HG03095 (cell line): ENCODE measurements around the gene IL31RA.
"Not testable (repeated sequence)": the region's sequence is repeated elsewhere in the genome, so short reads cannot be mapped to it uniquely, and the experiment has no call there.

Experiments
- ATAC-seq: cut with Tn5 transposase; IDR thresholded peaks from one replicate; pipeline ENCODE4 v1.9.1; 2021; ENCODE audit warnings: moderate library complexity; ENCODE audit not compliant: unreplicated experiment

IL31RA gene

GRCh38 chr5:55850839-55851674, at the start of gene IL31RA:
IL31RA (plus strand) TSS chr5:55851357; CDS start chr5:55851571, 214 bp downstream.
- ATAC-seq, result no peak

GRCh38 chr5:55808814-55809213, 42.3 kb upstream of the IL31RA start:
- not testable (repeated sequence) for ATAC-seq

DNA sequence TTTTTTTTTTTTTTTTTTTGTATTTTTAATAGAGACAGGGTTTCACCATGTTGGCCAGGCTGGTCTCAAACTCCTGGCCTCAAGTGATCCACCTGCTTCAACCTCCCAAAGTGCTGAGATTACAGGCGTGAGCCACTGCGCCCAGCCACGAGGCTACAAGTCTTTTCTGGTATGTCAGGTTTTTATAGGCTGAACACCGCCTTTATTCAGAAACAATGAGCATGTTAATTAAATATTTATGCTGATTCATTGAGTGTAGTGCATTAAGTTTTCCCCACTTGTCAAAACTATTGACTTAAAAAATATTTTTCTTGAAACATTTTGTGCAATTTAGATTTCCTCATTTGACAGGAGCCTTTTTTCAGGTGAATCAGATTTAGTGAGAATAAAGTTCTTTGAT, 35.2 kb upstream of the IL31RA start:
- not testable (repeated sequence) for ATAC-seq

DNA sequence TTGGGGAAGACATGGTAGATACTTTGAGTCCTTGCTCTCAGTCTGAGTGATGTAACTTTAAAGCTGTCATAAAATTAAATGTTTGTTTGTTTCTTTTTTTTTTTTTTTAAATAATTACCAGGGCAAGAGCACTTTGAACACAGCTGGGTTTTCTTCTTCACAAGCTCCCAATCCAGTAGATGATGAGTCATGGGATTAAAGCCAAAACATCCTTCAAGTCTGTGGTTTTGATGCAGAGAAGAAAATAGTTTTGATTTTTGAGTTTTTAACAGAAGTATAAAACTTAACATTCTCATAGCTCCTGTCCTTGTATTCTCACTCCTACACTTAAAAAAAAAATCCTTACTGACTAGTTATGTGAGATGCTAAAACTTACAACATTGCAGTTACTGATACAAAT, 34.8 kb upstream of the IL31RA start:
- no peak for ATAC-seq

DNA sequence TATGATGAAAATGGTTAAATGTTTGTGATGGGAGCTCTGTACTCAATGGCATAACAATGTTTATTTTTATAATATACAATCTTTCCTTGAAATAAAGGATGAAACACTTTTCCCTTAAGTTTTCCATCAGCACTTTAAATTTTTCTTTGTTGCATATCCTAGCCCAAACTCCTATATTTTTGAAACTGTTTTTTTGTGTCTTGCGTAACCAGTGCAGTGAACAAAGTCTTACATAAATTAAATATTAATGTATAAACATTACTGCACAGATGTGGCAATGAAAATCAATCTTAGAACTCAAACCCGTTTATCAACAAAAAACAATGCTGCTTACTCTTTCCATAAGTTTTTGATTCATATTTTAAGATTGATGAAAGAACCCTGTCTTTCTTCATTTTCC, 34.1 kb upstream of the IL31RA start:
- ATAC-seq, result no peak

GRCh38 chr5:55820488-55820887, 30.7 kb upstream of the IL31RA start:
- no peak for ATAC-seq

- ATAC-seq, result no peak
Observed at GRCh38 chr5:55821731-55822512, 29.2 kb upstream of the IL31RA start.

- ATAC-seq, result no peak
Observed at GRCh38 chr5:55823151-55823796, 27.9 kb upstream of the IL31RA start.

DNA sequence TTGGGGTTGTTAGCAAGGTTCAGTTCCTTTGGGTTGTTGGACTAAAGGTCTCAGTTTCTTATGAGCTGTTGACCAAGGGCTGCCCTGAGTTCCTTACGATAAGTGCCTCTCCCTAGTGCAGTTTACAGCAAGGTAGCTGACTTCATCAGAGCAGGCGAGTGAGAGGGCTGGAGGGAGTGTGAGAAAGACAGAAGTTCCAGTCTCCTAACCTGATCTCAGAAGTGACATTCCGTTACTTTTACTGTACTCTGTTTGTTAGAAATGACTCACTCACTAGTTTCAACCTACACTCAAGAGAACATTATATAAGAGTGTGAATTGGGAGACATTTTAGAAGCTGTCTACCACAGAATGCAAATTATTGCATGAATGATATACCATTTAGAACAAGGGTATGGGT, 21.2 kb upstream of the IL31RA start:
- no peak for ATAC-seq

DNA sequence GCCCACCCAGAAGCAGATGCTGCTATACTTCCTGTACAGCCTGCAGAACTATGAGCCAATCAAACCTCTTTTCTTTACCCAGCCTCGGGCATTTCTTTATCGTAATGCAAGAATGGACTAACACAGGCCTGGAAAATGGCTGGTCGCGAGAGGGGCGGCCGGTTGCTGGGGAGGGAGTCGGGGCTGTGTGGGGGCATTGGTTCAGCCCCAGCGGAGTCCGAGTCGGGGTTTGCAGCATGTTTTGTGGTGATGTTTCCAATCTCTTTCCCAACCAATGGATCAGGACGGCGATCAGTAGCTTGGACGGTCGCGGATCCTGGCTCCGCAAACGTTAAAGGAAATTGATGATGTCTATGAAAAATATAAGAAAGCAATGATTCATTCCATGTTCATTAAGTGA, 18.7 kb upstream of the IL31RA start:
- no peak for ATAC-seq

DNA sequence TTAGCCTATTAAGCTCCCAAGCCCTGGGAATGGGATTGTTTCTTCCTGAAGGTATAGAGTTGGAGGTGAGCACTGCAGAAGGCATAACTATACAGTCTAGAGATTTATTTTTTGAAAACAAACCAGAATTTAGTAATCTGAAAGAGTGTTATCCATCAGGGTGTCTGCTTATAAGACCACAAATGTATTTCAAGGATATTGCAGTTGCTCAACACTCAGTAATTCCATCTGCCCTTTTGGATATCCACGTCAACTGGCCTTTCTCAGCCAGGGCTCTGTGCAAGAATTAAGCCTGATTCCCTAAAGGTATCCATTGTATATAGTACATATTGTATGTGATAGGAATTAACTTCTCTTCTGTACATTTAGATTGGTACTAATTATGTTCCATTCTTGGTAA, 15.0 kb upstream of the IL31RA start:
- no peak for ATAC-seq

- no peak for ATAC-seq
Observed at GRCh38 chr5:55841976-55842375, 9.2 kb upstream of the IL31RA start.

- no peak for ATAC-seq
Observed at GRCh38 chr5:55847837-55848236, 3.3 kb upstream of the IL31RA start.

DNA sequence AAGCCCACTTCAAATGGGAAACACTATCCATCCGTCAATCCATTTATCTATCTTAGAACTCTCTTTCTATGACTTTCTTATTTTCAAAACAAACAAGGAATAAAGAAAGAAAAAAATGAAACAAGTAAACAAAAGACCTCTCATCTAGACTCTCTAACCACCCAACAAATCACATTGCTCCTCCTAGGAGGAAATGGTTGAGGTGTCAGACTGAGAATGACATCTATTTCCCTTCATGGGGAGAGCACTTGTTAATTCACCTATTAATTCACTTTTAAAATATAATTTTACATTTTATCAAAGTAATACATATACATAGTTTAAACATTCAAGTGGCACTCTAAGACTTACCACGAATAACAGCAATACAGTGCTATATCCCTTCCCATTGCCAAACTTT, 2.4 kb upstream of the IL31RA start:
- no peak for ATAC-seq

GRCh38 chr5:55851675-55851979, 470 bp downstream of the IL31RA start:
- ATAC-seq, result no peak

DNA sequence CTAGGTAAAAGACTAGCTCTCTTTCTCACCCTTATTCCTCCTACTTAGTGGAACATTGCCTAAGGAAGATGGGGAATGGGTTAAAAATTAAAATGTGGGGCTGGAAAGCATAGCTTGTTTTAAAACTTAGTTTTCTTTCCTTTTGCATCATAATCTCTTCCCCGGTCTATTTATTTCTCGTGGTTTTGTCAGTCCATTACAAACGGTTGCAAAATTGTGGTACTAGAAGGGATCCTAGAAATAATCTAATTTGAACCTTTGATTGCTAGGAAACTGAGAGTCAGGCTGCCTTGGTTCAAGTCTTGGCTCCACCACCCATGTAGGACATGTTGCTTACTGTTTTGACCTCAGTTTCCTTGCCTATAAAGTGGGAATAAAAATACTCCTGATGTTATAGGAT, 1.3 kb downstream of the IL31RA start:
- ATAC-seq, result no peak

DNA sequence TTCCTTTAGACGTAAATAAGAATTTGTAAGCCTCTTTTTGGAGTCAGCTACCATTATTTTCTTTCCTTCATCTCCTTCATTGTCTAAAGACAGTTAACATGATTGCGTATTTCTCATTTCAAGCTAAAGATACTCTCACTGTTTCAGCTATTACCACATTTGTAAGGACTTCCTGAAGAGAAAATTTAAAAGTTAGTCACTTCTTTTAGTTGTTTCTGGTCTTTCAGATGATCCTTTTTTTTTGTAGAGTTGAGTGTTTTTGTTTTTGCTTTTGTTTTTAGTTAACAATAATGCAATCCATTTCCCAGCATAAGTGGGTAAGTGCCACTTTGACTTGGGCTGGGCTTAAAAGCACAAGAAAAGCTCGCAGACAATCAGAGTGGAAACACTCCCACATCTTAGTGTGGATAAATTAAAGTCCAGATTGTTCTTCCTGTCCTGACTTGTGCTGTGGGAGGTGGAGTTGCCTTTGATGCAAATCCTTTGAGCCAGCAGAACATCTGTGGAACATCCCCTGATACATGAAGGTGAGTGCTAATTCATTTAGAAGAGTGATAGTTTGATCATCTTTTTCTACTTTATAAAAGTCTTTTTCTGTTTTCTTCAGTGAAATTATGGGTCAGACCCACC, 2.0 kb downstream of the IL31RA start:
- no peak for ATAC-seq

DNA sequence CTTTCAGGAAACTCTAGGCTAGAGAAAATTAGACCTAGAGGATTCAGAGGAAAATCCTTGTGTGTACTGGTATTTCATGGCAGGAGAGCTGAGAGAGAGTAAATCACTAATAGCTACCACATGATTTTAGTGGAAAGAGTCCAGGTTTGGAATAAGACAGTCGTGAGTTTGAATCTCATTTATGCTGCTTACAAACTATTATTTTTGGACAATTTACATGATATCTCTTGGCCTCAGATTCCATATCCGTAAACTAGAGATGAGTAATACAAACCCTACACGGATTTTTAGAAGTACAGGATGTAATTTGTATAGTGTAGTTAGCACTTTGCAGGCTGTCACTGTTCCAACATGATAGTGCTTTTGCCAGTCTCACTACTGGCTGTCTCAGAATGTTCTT, 2.7 kb downstream of the IL31RA start:
- no peak for ATAC-seq

DNA sequence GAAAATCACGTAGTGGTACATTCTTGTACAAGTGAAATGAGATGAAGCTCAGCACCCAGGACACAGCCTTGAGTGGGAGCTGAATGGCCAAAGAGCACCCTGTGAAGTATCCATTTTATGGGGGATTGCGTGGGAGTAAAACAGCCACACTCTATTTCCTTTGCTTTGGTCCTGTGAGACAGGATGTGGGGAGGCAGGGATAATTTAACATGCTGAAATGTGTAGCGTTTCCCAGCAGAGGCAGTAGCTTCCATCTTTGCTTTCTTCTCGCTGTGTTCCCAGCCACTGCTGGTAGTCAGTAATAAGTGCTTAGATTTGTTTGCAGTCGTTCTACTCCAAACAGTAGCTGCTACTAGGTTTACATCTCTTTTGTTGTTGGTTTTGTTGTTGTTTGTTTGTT, 4.4 kb downstream of the IL31RA start:
- ATAC-seq, result no peak

GRCh38 chr5:55856516-55857246, 5.5 kb downstream of the IL31RA start:
- ATAC-seq, result no peak

- no peak for ATAC-seq
Observed at GRCh38 chr5:55857247-55857640, 6.1 kb downstream of the IL31RA start.
